Limb (tissue), 2 donors: ENCODE results near the gene SMIM14.
A peak's percentile ranks its signal among the peaks of the same experiment; 100 is the strongest.
"Not testable (repeated sequence)": the region's sequence is repeated elsewhere in the genome, so short reads cannot be mapped to it uniquely, and the experiment has no call there.

Experiments used
- DNase-seq, 2 donors: peaks; one replicate each; pipeline ENCODE4 v3.0.0-alpha.2; 2016; ENCODE audit errors: extremely low spot score in 2 of 2

SMIM14 gene

GRCh38 chr4:39638354-39639239 lies at the start of gene SMIM14:
Gene SMIM14, minus strand, starts transcription at chr4:39638865. Its CDS starts 33,720 bp downstream, at chr4:39605145.
- DNase-seq, result peak; percentile 97 to 98

- DNase-seq, result no peak
Observed at GRCh38 chr4:39687014-39687413, 48.3 kb upstream of the SMIM14 start.

- no peak for DNase-seq
Observed at GRCh38 chr4:39685990-39686389, 47.3 kb upstream of the SMIM14 start.

DNA sequence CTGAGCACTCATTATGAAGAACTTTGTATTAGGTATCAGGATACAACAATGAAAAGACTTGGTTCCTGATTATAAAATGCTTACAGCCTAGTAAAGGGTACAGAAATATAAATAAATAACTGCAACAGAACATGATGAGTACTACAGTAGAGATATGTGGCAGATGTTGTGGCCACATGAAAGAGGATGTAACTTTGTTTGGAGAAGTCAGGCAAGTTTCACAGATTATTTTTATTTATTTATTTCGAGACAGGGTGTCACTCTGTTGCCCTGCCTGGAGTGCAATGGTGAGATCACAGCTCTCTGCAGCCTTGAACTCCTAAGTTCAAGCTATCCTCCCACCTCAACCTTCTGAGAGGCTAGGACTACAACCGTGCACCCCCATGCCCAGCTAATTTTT lies 43.5 kb upstream of the SMIM14 start:
- DNase-seq, result no peak

GRCh38 chr4:39681003-39681402 lies 42.3 kb upstream of the SMIM14 start:
- DNase-seq, result not testable (repeated sequence)

DNA sequence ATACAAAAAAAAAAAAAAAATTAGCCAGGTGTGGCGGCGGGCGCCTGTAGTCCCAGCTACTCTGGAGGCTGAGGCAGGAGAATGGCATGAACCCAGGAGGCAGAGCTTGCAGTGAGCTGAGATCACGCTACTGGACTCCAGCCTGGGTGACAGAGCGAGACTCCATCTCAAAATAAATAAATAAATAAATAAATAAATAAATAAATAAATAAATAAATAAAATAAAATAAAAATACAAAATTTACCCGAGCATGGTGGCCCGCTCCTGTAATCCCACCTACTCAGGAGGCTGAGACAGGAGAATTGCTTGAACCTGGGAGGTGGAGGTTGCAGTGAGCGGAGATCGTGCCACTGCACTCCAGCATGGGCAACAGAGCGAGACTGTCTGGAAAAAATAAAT lies 37.0 kb upstream of the SMIM14 start:
- DNase-seq, result not testable (repeated sequence)

- DNase-seq, result not testable (repeated sequence)
Observed at GRCh38 chr4:39670296-39670695, 31.6 kb upstream of the SMIM14 start.

GRCh38 chr4:39668887-39669286 lies 30.2 kb upstream of the SMIM14 start:
- no peak for DNase-seq

DNA sequence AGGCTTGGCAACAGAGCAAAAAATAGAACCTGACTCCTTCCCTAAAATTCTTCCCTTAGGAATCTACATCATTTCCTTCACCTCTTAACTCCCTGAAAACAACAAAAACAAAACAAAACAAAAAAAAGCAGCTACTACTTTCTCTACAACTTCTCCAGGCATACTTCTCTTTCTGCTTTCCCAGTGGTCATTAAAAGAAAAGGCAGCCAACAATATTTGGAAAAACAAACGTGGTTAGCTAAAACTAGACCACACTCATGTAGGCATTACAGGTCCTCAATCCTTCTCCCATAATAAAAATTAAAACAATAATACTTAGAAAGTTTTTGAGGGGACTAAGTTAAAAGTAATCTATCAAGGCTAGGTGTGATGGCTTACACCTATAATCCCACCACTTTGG lies 29.0 kb upstream of the SMIM14 start:
- DNase-seq, result no peak

DNA sequence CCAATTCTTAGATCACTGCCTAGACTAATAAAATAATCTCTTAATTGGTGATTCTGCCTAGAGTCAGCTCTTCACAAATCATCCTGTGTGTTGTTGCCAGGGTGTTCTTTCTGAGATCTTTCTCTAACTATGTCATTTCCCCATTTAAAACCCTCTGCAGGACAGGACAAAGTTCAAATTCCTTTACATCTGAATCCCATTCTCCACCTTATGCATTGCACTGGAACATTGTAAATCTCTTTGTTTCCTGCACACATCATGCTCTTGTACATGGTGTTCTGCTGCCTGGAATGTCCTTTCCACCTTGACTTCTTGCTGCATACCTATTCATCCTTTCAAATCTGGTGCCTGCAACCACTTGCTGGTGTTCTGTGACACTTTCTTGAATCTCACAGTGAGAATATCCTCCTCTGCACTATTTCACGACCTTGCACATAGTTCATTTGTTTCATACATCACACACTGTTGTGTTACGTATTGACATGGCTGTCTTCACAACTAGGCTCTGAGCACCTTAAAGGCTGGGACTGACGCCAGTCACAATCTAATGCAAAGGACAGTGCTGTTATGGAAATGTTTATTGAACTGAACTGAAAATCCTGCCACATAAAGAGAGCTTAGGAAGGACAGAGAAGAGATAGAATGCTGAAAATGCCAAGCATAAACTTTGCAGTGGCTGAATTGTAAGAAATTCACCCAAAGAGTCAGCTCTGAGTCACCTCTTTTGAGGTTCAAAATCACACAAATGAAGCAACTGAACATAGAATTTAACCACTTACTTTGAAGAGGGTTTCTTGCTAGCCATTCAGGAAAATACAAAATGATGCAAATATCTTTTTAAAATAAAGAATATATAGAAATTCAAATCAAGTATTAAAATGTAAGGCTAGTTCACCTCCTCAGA lies 26.4 kb upstream of the SMIM14 start:
- DNase-seq, result no peak

DNA sequence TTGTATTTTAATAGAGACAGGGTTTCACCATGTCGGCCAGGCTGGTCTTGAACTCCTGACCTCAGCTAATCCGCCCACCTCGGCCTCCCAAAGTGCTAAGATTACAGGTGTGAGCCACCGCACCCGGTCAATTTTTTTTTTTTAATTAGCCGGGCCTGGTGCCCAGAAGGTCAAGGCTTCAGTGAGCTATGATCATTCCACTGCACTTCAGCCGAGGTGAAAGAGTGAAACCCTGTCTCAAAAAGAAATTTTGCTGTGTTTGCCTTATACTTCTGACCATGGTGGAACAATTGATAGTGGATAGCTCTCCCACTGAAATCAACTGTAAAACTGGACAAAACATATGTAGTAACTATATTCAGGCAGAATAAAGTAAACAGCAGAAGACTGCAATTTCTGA lies 24.0 kb upstream of the SMIM14 start:
- no peak for DNase-seq

GRCh38 chr4:39660757-39661156 lies 22.1 kb upstream of the SMIM14 start:
- no peak for DNase-seq

- DNase-seq, result no peak
Observed at GRCh38 chr4:39660045-39660444, 21.4 kb upstream of the SMIM14 start.

DNA sequence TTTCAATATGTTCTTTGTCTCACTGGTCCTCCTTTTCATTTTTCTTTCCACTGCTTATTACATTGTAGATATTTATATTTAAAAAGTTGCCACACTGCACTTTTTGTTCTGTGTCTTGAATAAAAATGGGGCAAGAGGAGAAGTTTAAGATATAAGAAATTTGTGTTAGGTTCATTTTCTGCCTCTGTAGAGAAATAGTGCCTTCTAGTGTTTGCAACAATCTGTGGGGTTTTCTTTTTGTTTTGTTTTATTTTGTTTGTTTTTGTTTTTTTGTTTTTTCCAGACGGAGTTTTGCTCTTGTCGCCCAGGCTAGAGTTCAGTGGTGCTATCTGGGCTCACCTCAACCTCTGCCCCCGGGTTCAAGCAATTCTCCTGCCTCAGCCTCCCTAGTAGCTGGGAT lies 20.1 kb upstream of the SMIM14 start:
- no peak for DNase-seq

- DNase-seq, result no peak
Observed at GRCh38 chr4:39657465-39657864, 18.8 kb upstream of the SMIM14 start.

DNA sequence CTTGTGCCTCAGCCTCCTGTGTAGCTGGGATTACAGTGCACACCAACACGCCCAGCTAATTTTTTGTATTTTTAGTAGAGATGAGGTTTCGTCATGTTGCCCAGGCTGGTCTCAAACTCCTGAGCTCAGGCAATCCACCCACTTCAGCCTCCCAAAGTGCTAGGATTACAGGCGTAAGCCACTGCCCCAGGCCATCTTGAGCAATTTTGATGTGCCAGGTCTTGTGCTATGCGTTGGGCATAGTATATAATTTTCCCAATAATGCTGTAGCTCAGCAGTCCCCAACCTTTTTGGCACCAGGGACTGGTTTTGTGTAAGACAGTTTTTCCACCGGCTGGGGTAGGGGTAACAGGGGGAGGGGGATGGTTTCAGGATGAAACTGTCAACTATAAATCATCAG lies 18.0 kb upstream of the SMIM14 start:
- DNase-seq, result not testable (repeated sequence)

DNA sequence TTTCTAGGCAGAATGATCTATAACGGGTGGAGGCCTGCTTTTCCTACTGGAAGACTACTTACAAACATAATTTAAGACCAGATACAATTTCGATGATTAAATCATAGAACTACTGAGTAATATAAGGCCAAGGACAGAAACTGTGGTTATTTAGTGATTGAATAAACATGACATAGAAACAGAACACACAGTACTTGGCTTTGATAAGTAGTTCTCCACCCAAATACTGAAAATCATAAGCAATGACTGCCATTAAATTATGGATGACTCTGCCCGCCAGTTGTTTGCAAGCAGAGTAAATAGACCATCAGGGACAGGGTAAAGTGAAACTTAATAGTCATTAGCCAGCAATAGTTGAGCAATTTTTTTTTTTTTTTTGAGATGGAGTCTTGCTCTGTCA lies 17.2 kb upstream of the SMIM14 start:
- no peak for DNase-seq

GRCh38 chr4:39655211-39655610 lies 16.5 kb upstream of the SMIM14 start:
- DNase-seq, result no peak

DNA sequence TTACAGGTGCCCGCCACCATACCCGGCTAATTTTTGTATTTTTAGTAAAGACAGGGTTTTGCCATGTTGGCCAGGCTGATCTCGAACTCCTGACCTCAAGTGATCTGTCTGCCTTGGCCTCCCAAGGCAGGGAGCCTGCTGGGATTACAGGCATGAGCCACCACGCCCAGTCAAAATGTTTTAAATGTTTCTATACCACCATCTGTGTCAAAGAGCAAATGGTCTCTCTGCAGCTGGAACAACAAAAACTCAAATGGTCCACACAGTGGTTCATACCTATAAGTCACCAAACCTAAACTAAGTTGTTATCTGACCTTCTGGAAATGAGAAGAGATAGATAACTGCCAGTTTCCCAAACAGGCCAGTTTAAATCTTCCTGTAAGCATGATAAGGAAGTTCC lies 12.9 kb upstream of the SMIM14 start:
- DNase-seq, result not testable (repeated sequence)

GRCh38 chr4:39649639-39650265 lies 11.1 kb upstream of the SMIM14 start:
- DNase-seq, result no peak

GRCh38 chr4:39648827-39649558 lies 10.3 kb upstream of the SMIM14 start:
- DNase-seq, result no peak
